Right lobe of liver (tissue), 4 donors: Measurements from ENCODE around the gene PPP1R9A.

Experiments used
- CTCF ChIP-seq, 4 donors: fragments of 200-600 bp in 3 of 4; fragments of 450-650 bp in 1 of 4; IDR thresholded peaks; one replicate each; pipeline versions ENCODE4 v1.5.1 to v1.8.0; 2016 to 2022; ENCODE audit warnings: antibody characterized with exemption in 4 of 4, mild to moderate bottlenecking in 2 of 4
- POLR2A ChIP-seq: fragments of 450-650 bp; IDR thresholded peaks from one replicate; pipeline ENCODE4 v1.6.1; 2017; ENCODE audit warnings: antibody characterized with exemption, mild to moderate bottlenecking
- donor health status: DM: no; HTN: no; CAD: no.
- donor health status: DM: no; HTN: no; CAD: no.
- donor health status: DM: no; HTN: yes; CAD: no.

GRCh38 chr7:95046494-95047240 lies 139.3 kb downstream of the PPP1R9A start:
- no peak for TF ChIP-seq CTCF (IDR thresholded peaks at IDR 0.05)
- no peak for TF ChIP-seq POLR2A
